HuH-7.5 (cell line): ENCODE measurements around the gene KCNQ5.

Experiments
- DNase-seq: peaks from one replicate; pipeline ENCODE4 v3.0.0; 2011; ENCODE audit warnings: low spot score

The KCNQ5 gene

DNA sequence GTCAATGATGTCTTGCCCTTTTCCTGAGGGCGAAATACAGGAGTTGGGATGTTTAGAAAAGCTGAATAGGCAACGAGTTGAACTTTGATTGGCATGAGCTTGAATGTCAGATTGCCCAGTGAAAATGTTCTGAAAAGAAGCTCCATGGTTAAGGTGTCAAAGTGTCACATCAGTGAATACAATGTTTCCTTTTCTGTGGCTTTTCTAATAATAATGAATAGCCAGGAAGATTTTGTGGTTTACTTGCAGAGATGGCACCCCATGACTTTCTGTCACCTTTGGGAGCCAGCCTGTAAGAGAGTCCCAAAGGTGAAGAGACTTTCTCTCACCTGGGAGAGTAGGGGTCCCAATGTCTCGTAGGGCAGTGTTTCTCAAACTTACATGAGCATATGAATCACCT lies 119.2 kb downstream of the KCNQ5 start:
- DNase-seq, result no peak

DNA sequence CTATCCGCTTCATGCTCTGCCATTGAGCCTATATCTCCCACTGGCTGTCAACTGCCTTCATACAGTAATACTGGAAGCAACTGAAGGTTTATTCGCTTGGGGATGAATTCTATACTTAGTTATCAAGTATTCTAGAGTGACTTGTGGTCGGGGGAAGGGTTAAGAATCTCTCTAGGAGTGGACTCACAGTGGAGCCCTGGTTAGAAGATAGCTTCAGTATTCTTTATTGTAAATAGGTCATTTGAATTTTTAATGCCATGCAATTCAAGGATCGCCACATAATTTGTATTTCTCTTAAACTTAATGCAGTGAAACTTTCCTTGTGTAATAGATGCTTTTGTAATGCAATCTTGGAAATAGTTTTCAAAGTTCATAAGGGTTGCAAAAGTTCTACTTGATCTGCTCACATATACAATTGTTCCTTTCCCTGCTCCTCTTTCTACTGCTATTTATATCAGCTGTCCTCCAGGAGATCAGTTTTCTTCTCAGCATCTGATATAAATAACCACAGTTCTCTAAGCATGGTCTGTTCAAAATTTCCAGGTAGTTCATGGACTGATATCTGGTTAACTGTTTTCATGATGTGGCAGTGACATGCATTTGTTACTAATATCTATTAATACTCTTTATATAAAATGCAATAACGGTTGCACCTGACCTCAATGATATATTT lies 120.3 kb downstream of the KCNQ5 start:
- DNase-seq, result no peak

DNA sequence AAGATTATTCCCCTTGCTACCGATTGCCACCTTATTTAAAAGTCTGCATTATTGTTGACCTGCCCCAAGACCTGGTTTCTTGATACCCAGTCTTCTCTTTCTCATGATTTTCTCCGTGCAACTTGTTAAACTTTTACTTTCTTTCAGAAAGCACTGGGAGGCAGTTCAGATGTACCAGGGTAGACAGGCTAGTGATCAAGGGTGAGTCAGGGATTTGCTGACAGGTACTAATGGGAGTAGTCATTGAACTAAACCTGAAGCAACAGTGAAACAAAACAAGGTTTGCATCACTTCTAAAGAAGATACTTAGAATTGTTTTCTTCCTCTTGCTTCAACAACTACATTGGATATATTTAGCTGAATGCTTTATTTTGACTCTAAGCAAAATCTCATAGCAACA lies 124.4 kb downstream of the KCNQ5 start:
- DNase-seq, result no peak

DNA sequence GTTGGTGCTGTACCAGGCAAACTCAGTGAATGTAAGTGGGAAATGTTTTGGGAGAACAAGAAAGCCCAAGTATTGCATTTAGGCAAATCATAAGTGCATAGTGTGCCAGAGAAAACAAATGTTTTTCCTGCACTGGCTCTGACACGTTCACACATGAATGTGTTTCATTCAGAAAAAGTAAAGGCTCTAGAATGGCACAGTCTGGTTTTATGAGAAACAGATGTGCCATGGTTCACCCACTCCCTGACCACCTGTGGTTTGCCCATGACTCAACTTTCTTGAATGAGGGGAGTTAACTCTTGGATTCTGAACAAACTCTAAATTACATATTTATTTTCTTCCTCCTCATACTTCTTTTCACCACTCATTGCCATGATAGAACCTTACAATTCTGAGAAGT lies 126.9 kb downstream of the KCNQ5 start:
- no peak for DNase-seq

DNA sequence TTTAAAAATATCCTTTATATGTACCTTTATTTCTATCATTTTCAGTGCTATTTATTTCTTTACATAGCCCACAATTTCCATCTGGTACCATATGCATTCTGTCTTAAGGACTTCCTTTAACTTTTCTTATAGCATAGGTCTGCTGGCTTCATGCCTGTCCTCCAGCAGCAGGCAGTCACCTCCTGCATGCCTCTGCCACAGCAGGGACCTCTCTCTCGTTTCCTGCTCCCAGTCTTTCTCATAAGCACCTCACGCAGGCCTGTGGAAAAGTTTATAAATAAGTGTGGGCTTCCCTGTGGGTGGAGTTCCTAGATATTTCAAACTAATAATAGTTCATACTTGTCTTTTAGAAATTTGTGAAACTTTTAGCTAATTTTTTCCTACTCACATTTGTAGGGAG lies 133.9 kb downstream of the KCNQ5 start:
- no peak for DNase-seq

DNA sequence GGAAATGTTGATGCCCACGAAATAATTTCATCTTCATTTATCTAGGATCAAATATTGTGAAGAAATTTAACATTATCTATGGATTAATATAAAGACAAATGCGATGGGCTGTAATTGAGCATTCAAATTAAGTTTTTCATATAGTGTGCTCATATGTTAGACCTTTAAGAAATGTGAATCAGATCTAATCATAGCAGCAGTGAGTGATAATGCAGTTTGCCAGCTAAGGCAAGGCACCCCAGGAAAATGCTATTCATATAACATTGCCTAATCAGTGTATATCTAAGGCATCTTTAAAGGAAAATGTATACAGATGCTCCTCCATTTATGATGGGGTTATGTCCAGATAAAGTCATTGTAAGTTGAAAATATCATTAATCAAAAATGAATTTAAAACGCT lies 135.2 kb downstream of the KCNQ5 start:
- DNase-seq, result no peak

DNA sequence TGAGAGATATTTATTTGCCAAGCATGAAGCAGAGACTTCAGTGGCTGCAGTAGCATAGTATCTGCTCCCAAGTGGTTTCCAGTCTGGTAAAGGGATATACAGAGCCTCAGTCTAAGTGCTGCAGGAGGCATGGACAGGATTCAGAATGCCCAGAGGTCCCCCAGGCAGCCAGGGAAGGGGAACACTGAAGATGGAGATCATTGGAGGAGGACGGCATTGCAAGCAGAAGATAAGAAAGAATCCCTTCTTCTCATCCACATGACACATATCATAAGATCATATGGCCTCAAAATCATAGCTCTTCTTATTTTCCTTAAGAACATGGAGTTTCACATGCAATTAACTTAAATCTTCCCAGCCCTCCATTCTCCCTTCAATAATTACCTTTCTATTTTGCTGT lies 136.1 kb downstream of the KCNQ5 start:
- DNase-seq, result no peak

DNA sequence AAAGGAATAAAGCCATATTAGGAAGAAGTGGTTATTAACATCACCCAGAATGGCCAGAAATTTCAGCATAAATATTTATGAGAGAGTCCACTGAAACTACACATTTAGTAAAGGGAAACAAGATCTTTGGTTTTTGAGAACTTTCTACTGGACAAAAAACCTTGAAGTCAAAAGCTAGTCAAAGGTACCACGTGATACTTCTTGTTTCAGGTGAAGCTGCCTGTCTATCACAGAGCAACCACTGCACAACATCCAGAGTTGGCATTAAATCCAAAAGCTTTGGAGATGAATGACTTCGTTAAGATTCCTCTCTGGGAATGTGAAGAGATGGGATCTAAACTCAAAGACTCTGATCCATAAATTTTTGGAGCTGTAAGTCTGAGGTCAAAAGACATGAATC lies 137.0 kb downstream of the KCNQ5 start:
- DNase-seq, result no peak

DNA sequence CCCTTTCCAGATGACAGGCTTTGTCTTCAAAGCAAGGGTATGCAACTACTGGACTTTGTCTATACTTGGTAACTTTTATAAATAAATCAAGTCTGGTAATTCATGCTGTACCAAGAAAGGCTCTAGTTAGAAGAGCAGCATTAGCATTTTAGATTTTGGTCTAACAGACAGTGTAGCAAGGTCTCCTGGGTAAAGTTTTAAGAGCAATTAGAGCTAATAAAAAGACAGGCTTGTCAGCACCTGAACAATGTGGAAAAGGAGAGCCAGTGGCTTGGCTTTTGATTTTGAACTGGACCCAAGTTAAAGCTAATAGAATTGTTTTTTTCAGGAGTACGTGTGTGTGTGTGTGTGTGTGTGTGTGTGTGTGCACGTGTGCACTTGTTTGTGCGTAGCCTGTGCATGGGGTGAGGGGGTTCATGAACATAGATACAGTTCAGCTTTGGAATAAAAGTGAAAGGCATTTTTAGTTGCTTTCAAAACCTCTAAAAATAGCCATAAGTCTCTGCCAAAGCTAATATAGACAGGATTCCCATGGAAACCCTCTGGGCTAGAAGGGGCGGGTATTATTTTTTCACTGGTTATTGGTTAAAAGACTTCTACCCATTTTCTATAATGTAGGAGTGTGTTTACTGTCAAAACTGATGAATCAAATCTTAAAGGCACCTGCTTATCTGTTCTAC lies 138.4 kb downstream of the KCNQ5 start:
- DNase-seq, result no peak

DNA sequence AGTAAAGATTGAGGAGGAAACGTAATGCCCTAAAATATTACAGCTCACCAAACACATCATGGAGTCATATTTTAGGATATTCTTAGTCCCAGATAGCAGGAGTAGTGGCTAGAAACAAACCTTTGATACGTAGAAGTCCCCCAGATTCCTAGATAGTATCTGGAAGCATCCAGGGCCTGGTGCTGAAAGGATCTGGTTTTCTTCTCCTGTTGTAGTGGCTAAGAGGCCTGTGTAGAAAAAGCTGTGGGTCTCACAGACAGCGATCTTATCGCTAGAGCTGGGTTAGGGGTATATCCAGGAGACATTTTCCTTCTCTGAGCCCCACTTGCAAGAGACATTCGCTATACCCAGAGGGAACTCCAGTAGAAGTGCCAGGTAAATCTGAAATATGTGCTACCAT lies 139.9 kb downstream of the KCNQ5 start:
- DNase-seq, result no peak

DNA sequence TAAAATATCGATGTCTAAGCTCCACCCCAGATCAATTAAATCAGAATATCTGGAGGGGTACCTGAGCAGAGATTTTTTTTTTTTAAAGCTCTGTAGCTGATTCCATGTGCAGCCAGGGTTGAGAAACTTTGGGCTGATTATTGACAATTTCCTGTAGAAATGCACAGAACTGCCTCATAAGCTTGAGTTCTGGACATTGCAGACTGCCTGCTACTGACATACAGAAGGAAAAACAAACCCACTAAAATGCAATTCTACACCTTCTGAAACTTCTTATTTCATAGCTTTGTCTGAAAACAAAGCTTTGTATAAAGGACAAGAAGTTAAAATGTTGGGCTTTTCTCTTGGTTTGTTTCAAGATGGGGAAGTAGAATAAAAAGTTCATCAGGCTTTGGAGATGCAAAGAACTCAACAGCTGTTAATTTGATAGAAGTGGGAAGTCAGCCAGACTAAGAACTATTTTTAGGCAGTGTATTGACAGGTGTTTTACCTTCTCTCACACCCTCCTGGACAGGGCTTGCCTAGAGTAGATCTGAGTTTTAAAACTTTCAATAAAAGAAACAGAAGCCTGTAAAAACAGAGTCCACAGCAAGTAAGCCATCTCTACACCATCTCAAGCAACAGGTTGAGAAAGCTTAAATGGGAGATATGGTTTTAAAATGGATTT lies 147.7 kb downstream of the KCNQ5 start:
- DNase-seq, result no peak

DNA sequence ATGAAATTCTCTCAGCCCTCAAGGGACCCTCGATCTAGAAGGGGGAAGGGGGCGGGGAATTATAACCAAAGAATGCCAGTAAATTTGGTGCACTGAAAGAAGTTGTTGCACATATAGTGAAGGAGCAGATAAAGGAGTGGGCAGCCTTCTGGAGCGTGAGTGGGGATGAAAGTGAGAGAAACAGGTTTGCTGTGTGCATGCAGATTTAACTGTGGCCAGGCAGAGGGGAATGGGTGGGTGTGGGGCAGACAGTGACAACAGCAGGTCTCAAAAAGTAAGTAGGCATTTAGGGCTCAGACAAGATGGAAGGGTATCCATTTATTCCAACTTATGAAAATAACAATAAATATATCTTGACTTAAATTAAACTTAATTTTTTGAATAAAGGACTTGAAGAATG lies 149.1 kb downstream of the KCNQ5 start:
- DNase-seq, result no peak

DNA sequence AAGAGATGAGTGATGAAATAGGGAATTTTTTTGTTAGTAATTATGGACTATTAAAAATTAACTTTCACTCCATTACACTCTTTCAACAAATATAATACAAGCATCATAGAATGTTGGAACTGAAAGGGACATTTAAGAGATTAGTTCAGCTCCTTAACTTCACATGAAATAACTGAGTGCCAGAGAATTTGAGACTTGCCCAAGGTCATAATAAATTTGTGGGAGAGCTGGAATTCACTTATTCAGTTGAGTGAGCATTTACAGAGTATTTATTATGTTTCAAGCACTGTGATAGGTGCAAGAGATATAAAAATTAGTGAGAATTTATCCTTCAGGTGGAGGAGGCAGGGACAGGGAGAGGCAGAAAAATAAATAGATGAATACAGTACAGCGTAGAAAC lies 154.6 kb downstream of the KCNQ5 start:
- no peak for DNase-seq

DNA sequence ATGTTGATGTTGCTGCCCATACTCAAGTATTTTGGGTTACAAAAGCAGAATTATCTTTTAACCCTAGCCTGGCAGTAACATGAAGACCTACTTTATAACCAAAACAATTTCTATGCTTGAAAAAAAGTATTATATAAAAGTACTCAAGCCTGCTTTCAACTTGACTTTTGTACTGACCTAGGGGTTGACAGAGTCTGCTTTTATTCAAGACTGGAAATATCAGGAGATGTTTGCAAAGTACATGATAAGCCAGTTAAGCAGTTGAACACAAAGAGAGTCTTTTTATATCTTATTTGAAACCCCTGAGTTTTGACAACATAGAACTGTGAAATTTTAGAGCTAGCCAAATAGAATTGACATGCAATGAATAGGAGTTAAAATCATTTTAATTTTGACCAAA lies 159.8 kb downstream of the KCNQ5 start:
- no peak for DNase-seq

DNA sequence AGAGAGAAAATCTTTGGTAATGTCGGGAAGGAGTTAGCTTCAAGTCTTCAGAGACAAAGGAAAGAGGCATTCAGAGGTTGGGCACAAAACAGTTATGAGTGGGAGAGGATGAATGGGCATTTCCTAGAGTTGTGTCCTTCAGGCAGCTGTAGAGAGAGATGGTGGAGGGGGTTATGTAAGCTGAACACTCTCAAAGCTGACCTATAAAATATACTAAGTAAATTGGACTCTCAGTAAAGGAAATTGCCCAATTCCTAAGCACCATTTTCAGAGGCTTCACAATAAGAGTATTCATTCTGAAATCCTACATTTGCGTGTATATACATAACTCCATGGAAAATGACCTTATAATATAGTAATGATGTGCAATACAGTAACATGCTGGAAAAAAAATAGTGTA lies 161.2 kb downstream of the KCNQ5 start:
- DNase-seq, result no peak

DNA sequence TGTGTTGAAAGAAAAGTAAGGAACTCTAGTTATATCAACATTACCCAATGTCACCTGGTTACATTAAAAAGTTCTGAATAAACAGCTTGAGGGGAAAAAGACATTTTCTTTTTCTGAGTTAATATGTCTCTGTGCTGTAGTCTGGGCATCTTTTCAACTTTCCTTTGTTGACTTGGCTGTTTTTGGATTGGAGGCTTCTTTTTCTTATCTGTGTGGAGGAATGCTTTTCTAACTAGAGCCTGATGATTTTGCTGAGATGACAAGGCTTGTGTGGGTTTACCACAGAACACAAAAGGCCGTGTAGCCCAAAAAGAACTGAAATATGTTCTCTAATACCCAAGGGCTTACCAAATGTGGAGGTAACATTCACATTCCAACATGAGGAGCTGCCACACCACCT lies 161.8 kb downstream of the KCNQ5 start:
- DNase-seq, result no peak

DNA sequence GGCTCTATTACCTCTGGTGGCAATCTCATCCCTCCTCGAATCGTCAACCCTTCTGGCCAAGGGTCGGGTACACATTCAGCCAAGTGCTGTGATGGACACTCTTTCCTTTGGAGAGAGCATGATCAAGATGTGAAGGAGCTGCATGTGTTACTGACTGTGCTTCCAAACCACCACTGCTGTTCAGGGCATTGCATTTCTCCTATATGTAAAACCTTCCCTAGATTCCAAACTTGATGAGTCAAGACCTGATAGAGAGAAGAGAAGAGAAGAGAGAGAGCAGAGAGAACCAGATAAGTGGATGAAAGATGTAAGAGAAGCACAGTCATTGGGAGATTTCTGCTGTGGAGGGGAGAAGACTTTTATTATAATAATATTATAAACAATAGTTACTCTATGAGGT lies 162.2 kb downstream of the KCNQ5 start:
- no peak for DNase-seq

DNA sequence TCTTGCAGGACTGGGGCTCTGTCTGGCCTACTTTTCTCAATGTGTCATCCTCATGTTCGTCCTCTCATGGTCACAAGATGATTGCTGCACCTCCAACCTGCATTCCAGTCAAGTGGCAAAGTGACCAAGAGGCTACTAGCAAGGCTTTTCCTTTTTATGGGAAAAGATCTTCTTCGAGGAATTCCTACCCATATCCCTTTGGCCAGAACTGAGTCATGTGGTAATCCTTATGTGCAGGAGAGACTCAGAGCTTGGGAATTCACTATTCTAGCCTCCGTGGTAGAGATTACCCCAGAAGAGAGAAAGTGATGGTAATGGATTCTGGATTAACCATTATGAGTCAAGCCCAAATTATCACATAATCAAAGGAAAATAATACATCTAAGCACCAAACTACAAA lies 162.7 kb downstream of the KCNQ5 start:
- DNase-seq, result no peak

DNA sequence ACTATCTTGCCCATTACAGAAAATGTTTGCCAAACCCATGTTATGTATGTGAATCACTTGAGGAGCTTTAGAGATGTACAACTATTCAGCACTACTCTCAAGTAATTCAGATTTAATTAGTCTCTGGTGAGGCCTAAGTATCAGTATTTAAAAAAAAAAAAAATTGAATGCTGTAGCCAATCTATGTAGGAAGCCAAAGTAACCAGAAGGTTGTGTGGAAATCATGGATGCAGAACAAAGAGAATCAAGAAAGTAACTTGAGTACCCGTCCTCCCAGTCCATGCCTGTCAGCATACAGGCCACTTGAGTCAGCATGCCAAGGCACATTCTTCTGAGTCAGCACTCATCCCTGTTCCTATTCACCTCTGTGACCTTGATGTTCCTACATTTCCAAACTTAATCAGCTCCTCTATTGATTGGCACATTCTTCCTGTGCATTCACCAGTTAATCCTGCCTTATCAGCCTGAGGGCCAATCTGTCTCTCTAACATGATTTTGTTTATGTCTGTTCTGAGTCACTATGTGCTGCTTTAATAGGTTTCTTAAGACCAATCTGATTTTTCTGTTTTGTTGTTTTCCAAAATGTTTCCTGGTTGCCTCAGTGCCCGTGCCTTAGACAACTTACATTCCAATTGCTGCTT lies 165.6 kb downstream of the KCNQ5 start:
- DNase-seq, result no peak

DNA sequence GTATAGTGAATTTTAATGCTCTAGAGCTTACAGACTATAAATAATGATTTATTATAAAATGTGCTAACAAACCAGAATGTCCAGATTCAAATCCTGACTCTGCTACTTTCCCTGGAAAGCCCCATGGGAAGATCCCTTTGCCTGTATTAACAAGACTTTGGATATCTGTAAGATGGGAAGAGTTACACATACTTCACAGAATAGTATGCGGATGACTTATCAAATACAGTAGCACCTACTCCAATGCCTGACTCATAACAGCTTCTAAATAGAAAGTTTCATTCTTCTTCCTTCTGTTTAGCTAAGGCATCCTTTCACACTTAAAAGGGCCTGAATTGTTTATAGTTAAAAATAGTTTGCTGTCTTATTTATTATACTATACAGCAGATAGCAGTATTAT lies 166.3 kb downstream of the KCNQ5 start:
- DNase-seq, result no peak

DNA sequence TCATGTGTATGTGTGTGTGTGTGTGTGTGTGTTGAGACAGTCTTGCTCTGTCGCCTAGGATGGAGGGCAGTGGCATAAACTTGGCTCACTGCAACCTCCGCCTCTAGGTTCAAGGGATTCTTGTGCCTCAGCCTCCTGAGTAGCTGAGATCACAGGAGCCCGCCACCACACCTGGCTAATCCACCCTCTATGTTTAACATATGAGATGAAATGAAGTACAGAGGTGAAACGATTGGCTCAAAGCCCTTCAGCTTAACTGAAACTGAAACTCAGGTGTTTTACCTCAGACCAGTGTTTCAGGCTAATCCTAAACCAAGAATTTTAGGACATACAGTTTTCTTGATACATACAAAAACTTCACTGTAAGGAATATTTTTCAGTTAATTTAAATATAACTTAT lies 167.3 kb downstream of the KCNQ5 start:
- no peak for DNase-seq

DNA sequence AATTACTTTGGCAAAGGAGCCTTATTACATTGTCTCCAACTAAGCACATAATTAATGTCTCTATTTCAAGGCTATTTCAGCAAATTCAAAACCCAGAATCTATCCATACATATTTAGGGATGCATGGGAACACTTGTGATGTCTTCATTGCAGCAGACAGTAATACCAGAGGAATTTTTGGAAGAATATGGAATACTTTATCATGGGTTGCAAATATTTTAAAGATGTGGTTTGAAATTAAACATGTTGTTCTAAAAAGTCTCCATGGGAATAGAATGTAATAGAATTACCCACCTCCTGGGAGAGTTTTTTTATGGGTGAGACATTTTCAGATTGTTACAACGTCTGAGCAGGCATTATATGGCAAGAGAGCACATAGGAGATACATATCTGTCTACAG lies 170.8 kb downstream of the KCNQ5 start:
- DNase-seq, result no peak
